Nephron (organoid): ENCODE data around the gene ELMO3.

Experiments
- H3K27ac Mint-ChIP-seq, 3 experiments: 2 replicates each; pipeline ENCODE4 v1.8.0; 2020; ENCODE audit warnings: mixed read lengths in 3 of 3, mild to moderate bottlenecking in 2 of 3, moderate library complexity in 1 of 3
- H3K27me3 Mint-ChIP-seq: 2 replicates; pipeline ENCODE4 v1.8.0; 2021; ENCODE audit warnings: low read depth, mild to moderate bottlenecking, moderate library complexity, mixed read lengths
- H3K36me3 Mint-ChIP-seq: 2 replicates; pipeline ENCODE4 v1.8.0; 2020; ENCODE audit warnings: low read depth, mixed read lengths
- H3K4me1 Mint-ChIP-seq: 2 replicates; pipeline ENCODE4 v1.8.0; 2020; ENCODE audit warnings: mixed read lengths
- H3K4me3 Mint-ChIP-seq, 3 experiments: 2 replicates each; pipeline ENCODE4 v1.8.0; 2020; ENCODE audit warnings: mild to moderate bottlenecking in 3 of 3, mixed read lengths in 3 of 3, moderate library complexity in 2 of 3
- H3K9me3 Mint-ChIP-seq: 2 replicates; pipeline ENCODE4 v1.8.0; 2020; ENCODE audit warnings: mixed read lengths
- CTCF ChIP-seq, 3 experiments: fragments of 200-600 bp; sonication (generic); IDR thresholded peaks; one replicate each; pipeline ENCODE4 v1.5.0; 2021; ENCODE audit warnings: antibody characterized with exemption in 3 of 3; ENCODE audit not compliant: unreplicated experiment in 3 of 3

Gene ELMO3

GRCh38 chr16:67173808-67174705 is 24.9 kb upstream of the ELMO3 start:
- Mint-ChIP-seq H3K36me3 (peaks cover 20% of the 10 kb centered on the region), H3K4me1 (peaks cover 47% of the 10 kb centered on the region), H3K27ac (peak overlapping the region in 1 of 3 experiments; percentile 18), H3K27me3 (peaks cover 71% of the 10 kb centered on the region), H3K4me3 (peak overlapping the region; percentile 82 to 85 (median 82)), H3K9me3 (no peaks in the 10 kb centered on the region)
- TF ChIP-seq CTCF (IDR thresholded peaks at IDR 0.05; ENCODE audit: unreplicated experiment in 3 of 3): peak in 1 of 3 experiments; percentile 14

GRCh38 chr16:67174706-67175231 is 24.2 kb upstream of the ELMO3 start:
- Mint-ChIP-seq H3K27ac (no peak overlapping the region), H3K4me1 (peaks cover 40% of the 10 kb centered on the region), H3K36me3 (peaks cover 21% of the 10 kb centered on the region), H3K4me3 (peak overlapping the region in 1 of 3 experiments; percentile 13), H3K9me3 (no peaks in the 10 kb centered on the region), H3K27me3 (peaks cover 64% of the 10 kb centered on the region)
- no peak for TF ChIP-seq CTCF (IDR thresholded peaks at IDR 0.05; ENCODE audit: unreplicated experiment in 3 of 3)

GRCh38 chr16:67176662-67177061 is 22.3 kb upstream of the ELMO3 start:
- Mint-ChIP-seq H3K4me3 (peak overlapping the region; percentile 29 to 47 (median 40)), H3K9me3 (no peaks in the 10 kb centered on the region), H3K27me3 (peaks cover 49% of the 10 kb centered on the region), H3K4me1 (peaks cover 28% of the 10 kb centered on the region), H3K36me3 (peaks cover 21% of the 10 kb centered on the region), H3K27ac (no peak overlapping the region)
- no peak for TF ChIP-seq CTCF (IDR thresholded peaks at IDR 0.05; ENCODE audit: unreplicated experiment in 3 of 3)

GRCh38 chr16:67177743-67178699 is 20.9 kb upstream of the ELMO3 start:
- TF ChIP-seq CTCF (IDR thresholded peaks at IDR 0.05; ENCODE audit: unreplicated experiment in 3 of 3): no peak
- H3K27me3 Mint-ChIP-seq: peaks cover 37% of the 10 kb centered on the region
- no peaks in the 10 kb centered on the region for H3K9me3 Mint-ChIP-seq
- H3K36me3 Mint-ChIP-seq: peaks cover 21% of the 10 kb centered on the region
- H3K4me3 Mint-ChIP-seq: peak overlapping the region; percentile 59 to 66 (median 63)
- no peak overlapping the region for H3K27ac Mint-ChIP-seq
- H3K4me1 Mint-ChIP-seq: peaks cover 27% of the 10 kb centered on the region

GRCh38 chr16:67179421-67180080 is 19.4 kb upstream of the ELMO3 start:
- H3K4me1 Mint-ChIP-seq: peaks cover 16% of the 10 kb centered on the region
- H3K9me3 Mint-ChIP-seq: no peaks in the 10 kb centered on the region
- TF ChIP-seq CTCF (IDR thresholded peaks at IDR 0.05; ENCODE audit: unreplicated experiment in 3 of 3): peak in 1 of 3 experiments; percentile 18
- H3K27me3 Mint-ChIP-seq: peaks cover 25% of the 10 kb centered on the region
- H3K4me3 Mint-ChIP-seq: peak overlapping the region in 2 of 3 experiments; percentile 31 to 34
- H3K27ac Mint-ChIP-seq: no peak overlapping the region
- H3K36me3 Mint-ChIP-seq: peaks cover 21% of the 10 kb centered on the region
